HepG2 (cell line): ENCODE measurements around the gene STPG4. TPM values are rescaled to one million over a fixed set of nuclear protein-coding genes. Genes with fewer than 3 reads are reported as not detected.

Experiments
- ATAC-seq: fragments of 200-7000 bp; cut with Tn5 transposase; 3 replicates; pipeline ENCODE4 v1.9.1; 2020; ENCODE audit warnings: mild to moderate bottlenecking, moderate library complexity
- BruUV-seq: library from RNA; stranded (reverse); fragments of 400-500 nt; replicated peaks from 2 replicates; lab custom pipeline; 2021; lab: Mats Ljungman, UMichigan
- CTCF ChIA-PET: fragments of 300-600 bp; formaldehyde crosslinking; extraction: SDS; loops from one replicate; lab custom pipeline; 2021; ENCODE audit warnings: low total read pairs, inconsistent platforms, low intra/inter-chr PET ratio; lab: Yijun Ruan, JAX
- POLR2A ChIA-PET: fragments of 350-600 bp; sonication (Branson Sonifier 250); formaldehyde crosslinking; loops from one replicate; lab custom pipeline; 2020; ENCODE audit warnings: antibody characterized with exemption, inconsistent platforms; lab: Yijun Ruan, JAX
- DNase-seq: peaks from one replicate; pipeline ENCODE4 v3.0.0-alpha.2; 2015; ENCODE audit warnings: low spot score
- FAIRE-seq: peaks from 3 replicates; lab custom pipeline; 2011; peaks lifted over from hg19 to GRCh38; lab: Jason Lieb, UNC
- H2AFZ ChIP-seq: one replicate; pipeline ENCODE4 v1.6.1; 2011; ENCODE audit warnings: low read length, inconsistent platforms
- H3K27ac ChIP-seq: fragments of 300-600 bp; 3 replicates; pipeline ENCODE4 v1.8.0; 2011; ENCODE audit warnings: mixed run types, mild to moderate bottlenecking, mixed read lengths, low read length, inconsistent platforms; ENCODE audit not compliant: insufficient read depth; ENCODE audit errors: extremely low read length
- H3K27me3 ChIP-seq, 2 experiments: fragments of 200-600 bp in 1 of 2; 2 replicates in 1 of 2; 3 replicates in 1 of 2; pipeline versions ENCODE4 v1.6.0 to v1.8.0; 2011; ENCODE audit warnings: low read length in 2 of 2, mild to moderate bottlenecking in 2 of 2, moderate library complexity in 2 of 2, inconsistent platforms in 1 of 2; ENCODE audit not compliant: insufficient read depth in 2 of 2, control insufficient read depth in 1 of 2
- H3K36me3 ChIP-seq, 2 experiments: fragments of 200-600 bp in 1 of 2; replicated peaks in 1 of 2; 2 replicates in 1 of 2; 3 replicates in 1 of 2; pipeline versions ENCODE4 v1.5.1 to v1.8.0; 2011; ENCODE audit warnings: low read length in 2 of 2, inconsistent platforms in 1 of 2; ENCODE audit not compliant: insufficient read depth in 2 of 2, control insufficient read depth in 1 of 2
- H3K4me1 ChIP-seq: 2 replicates; pipeline ENCODE4 v1.5.1; 2012; ENCODE audit warnings: low read length, inconsistent platforms; ENCODE audit not compliant: insufficient read depth
- H3K4me2 ChIP-seq: 2 replicates; pipeline ENCODE4 v1.6.0; 2011; ENCODE audit warnings: low read depth, low read length, inconsistent platforms
- H3K4me3 ChIP-seq, 3 experiments: fragments of 200-600 bp in 1 of 3; sonication (generic), shearing (Covaris generic) in 1 of 3; replicated peaks in 1 of 3; 2 replicates each; pipeline ENCODE4 v1.5.1; 2011 to 2016; ENCODE audit warnings: low read length in 3 of 3, inconsistent platforms in 2 of 3, low read depth in 2 of 3, mild to moderate bottlenecking in 2 of 3, control low read depth in 1 of 3, mixed read lengths in 1 of 3; ENCODE audit not compliant: insufficient read depth in 1 of 3
- H3K79me2 ChIP-seq: one replicate; pipeline ENCODE4 v1.6.1; 2011; ENCODE audit warnings: low read length, inconsistent platforms; ENCODE audit not compliant: insufficient read depth
- H3K9ac ChIP-seq: 2 replicates; pipeline ENCODE4 v1.6.0; 2011; ENCODE audit warnings: mild to moderate bottlenecking, low read depth, low read length, inconsistent platforms; ENCODE audit not compliant: insufficient read depth
- H3K9me3 ChIP-seq: 2 replicates; pipeline ENCODE4 v1.5.1; 2012; ENCODE audit warnings: mild to moderate bottlenecking, low read length
- H4K20me1 ChIP-seq: 2 replicates; pipeline ENCODE4 v1.6.0; 2011; ENCODE audit warnings: inconsistent platforms, mild to moderate bottlenecking, low read length, moderate library complexity; ENCODE audit not compliant: insufficient read depth
- AGO2 ChIP-seq: fragments of 200-400 bp; formaldehyde crosslinking; optimal IDR thresholded peaks from 2 replicates; pipeline ENCODE3; 2017; ENCODE audit warnings: mild to moderate bottlenecking, low read depth, low read length, moderate library complexity
- GATAD2A ChIP-seq: IDR thresholded peaks from 2 replicates; pipeline ENCODE4 v1.6.1; 2016
- POLR2A ChIP-seq, 2 experiments: IDR thresholded peaks; 2 replicates each; pipeline ENCODE4 v1.6.1; 2011; ENCODE audit warnings: low read depth in 2 of 2, low read length in 2 of 2, mild to moderate bottlenecking in 1 of 2, moderate library complexity in 1 of 2; ENCODE audit not compliant: insufficient read depth in 1 of 2
- POLR2AphosphoS2 ChIP-seq: IDR thresholded peaks from 2 replicates; pipeline ENCODE4 v1.6.1; 2011; ENCODE audit warnings: low read depth, low read length, improper control_type of control experiment
- POLR2G ChIP-seq: fragments of 200-400 bp; formaldehyde crosslinking; IDR thresholded peaks from 2 replicates; pipeline ENCODE4 v1.6.1; 2018; ENCODE audit warnings: mild to moderate bottlenecking, low read depth, low read length, moderate library complexity
- RBFOX2 ChIP-seq: fragments of 200-400 bp; formaldehyde crosslinking; IDR thresholded peaks from 2 replicates; pipeline ENCODE4 v1.6.1; 2017; ENCODE audit warnings: low read depth, mild to moderate bottlenecking, low read length
- RBM22 ChIP-seq: fragments of 200-400 bp; formaldehyde crosslinking; optimal IDR thresholded peaks from 2 replicates; pipeline ENCODE3; 2017; ENCODE audit warnings: mild to moderate bottlenecking, low read length, moderate library complexity
- SIN3B ChIP-seq: fragments of 150-350 bp; IDR thresholded peaks from 2 replicates; pipeline ENCODE4 v1.6.1; 2014; ENCODE audit warnings: low read length
- U2AF2 ChIP-seq: fragments of 200-400 bp; formaldehyde crosslinking; IDR thresholded peaks from 2 replicates; pipeline ENCODE4 v1.6.1; 2017; ENCODE audit warnings: low read depth, mild to moderate bottlenecking, low read length
- ZNF331 ChIP-seq: sonication (generic); formaldehyde crosslinking; IDR thresholded peaks from 2 replicates; pipeline ENCODE4 v1.4.0; 2020; ENCODE audit warnings: missing genetic modification reagents
- ZNF333 ChIP-seq: sonication (generic); formaldehyde crosslinking; IDR thresholded peaks from 2 replicates; pipeline ENCODE4 v1.4.0; 2020; ENCODE audit warnings: mild to moderate bottlenecking, missing genetic modification reagents, borderline replicate concordance
- ZNF33A ChIP-seq: sonication (generic); formaldehyde crosslinking; IDR thresholded peaks from 2 replicates; pipeline ENCODE4 v1.5.1; 2020; ENCODE audit warnings: missing genetic modification reagents, mild to moderate bottlenecking, moderate library complexity, borderline replicate concordance
- ZNF430 ChIP-seq: sonication (generic); formaldehyde crosslinking; IDR thresholded peaks from 2 replicates; pipeline ENCODE4 v1.9.0; 2021; ENCODE audit warnings: mild to moderate bottlenecking, missing genetic modification reagents
- ZNF616 ChIP-seq: sonication (generic); formaldehyde crosslinking; IDR thresholded peaks from 2 replicates; pipeline ENCODE4 v1.5.0; 2020; ENCODE audit warnings: low read depth, mild to moderate bottlenecking, missing genetic modification reagents
- WGBS: methylation state at CpG from one replicate; pipeline ENCODE4 v1.1.6; 2017; ENCODE audit warnings: low lambda C conversion rate; 5-methylcytosine and 5-hydroxymethylcytosine counted together
- in situ Hi-C: cut with HindIII; loops from 2 replicates; pipeline ENCODE4 v1.10.0; 2017; ENCODE audit warnings: low pct_unique_long_range_greater_than_20kb; ENCODE audit not compliant: extremely low pct_ligation_motif_present
- intact Hi-C: fragments of 100-400 bp; cut with micrococcal nuclease; formaldehyde crosslinking; loops from one replicate; pipeline ENCODE4 v1.10.0; 2022; ENCODE audit not compliant: unreplicated experiment
- polyA plus RNA-seq, 8 experiments: library from polyadenylated mRNA; depleted of rRNA in 3 of 8; stranded (reverse) in 7 of 8; unstranded in 1 of 8; fragments of >200 nt; fragmentation: Illumina TruSeq in 4 of 8; extraction: Trizol in 4 of 8; gene quantifications; 2 replicates each; pipeline versions ENCODE4 v1.2.1 to v1.2.3, GENCODE V29; 2011 to 2016; ENCODE audit warnings: low read depth in 4 of 8, missing spikeins in 1 of 8, mixed read lengths in 1 of 8; ENCODE audit not compliant: insufficient read depth in 1 of 8
- total RNA-seq, 5 experiments: library from RNA; depleted of rRNA; stranded (reverse); fragments of >200 nt; fragmentation: Illumina TruSeq; extraction: Trizol; gene quantifications; 2 replicates each; pipeline ENCODE4 v1.2.3, GENCODE V29; 2016; ENCODE audit warnings: low read depth in 1 of 5
- TF ChIP-seq, protein P1 (sequence below): sonication (generic); formaldehyde crosslinking; IDR thresholded peaks from 2 replicates; pipeline ENCODE4 v1.4.0; 2020; ENCODE audit warnings: missing genetic modification reagents, mild to moderate bottlenecking, borderline replicate concordance

STPG4 gene
- total and polyA plus RNA-seq, 2 of the 13 experiments (the other 11 are each of a cell fraction or from before 2014, with no cell fraction given): 0.11 to 0.15 TPM

DNA sequence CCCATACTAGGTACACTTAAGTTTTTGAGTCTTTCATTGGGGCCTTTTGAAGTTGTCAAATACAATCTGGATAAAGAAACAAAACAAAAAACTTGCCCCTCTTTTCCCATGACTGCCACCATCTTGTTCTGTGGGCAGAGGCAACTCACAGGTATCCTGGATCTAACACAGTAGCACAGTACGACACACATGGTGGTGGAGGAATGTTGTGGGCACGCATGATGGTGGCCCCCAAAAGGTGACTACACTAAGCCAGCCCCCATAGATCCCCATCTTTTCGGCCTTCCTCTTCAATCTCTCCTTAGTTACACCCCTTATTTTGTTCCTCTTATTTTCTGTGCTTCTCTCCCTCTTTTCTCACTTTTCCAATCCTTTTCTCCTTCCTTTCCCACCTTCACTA is 4.5 kb upstream of the STPG4 start:
- Histone ChIP-seq H3K4me2 (no peak overlapping the region), H3K9me3 (no peaks in the 10 kb centered on the region), H3K27me3 (no peaks in the 10 kb centered on the region), H3K27ac (peak overlapping the region; percentile 7)
- CTCF ChIA-PET: no interaction called here
- 0 out of 4 replicates have a peak, but pooled peaks of 1 of the 2 experiments have one; percentile 39 for TF ChIP-seq POLR2A (IDR thresholded peaks at IDR 0.05; ENCODE audit: insufficient read depth in 1 of 2, low read depth in 2 of 2, low read length in 2 of 2)
- 0 out of 2 replicates have a peak, but pooled peaks have one; percentile 19 for TF ChIP-seq ZNF33A (CRISPR knock-in tag)
- TF ChIP-seq U2AF2: 0 out of 2 replicates have a peak, but pooled peaks have one; percentile 45
- TF ChIP-seq ZNF616 (CRISPR knock-in tag): no peak
- no peak for TF ChIP-seq ZNF333 (CRISPR knock-in tag)
- TF ChIP-seq, protein P1, sequence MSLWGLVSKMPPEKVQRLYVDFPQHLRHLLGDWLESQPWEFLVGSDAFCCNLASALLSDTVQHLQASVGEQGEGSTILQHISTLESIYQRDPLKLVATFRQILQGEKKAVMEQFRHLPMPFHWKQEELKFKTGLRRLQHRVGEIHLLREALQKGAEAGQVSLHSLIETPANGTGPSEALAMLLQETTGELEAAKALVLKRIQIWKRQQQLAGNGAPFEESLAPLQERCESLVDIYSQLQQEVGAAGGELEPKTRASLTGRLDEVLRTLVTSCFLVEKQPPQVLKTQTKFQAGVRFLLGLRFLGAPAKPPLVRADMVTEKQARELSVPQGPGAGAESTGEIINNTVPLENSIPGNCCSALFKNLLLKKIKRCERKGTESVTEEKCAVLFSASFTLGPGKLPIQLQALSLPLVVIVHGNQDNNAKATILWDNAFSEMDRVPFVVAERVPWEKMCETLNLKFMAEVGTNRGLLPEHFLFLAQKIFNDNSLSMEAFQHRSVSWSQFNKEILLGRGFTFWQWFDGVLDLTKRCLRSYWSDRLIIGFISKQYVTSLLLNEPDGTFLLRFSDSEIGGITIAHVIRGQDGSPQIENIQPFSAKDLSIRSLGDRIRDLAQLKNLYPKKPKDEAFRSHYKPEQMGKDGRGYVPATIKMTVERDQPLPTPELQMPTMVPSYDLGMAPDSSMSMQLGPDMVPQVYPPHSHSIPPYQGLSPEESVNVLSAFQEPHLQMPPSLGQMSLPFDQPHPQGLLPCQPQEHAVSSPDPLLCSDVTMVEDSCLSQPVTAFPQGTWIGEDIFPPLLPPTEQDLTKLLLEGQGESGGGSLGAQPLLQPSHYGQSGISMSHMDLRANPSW (CRISPR knock-in tag): 0 out of 2 replicates have a peak, but pooled peaks have one; percentile 26
- TF ChIP-seq POLR2G: peak; percentile 66
- no peak for TF ChIP-seq AGO2
- no peak for TF ChIP-seq ZNF331 (CRISPR knock-in tag)
- peak; percentile 100 for TF ChIP-seq RBM22
- TF ChIP-seq ZNF430: no peak
- TF ChIP-seq POLR2AphosphoS2: peak; percentile 71; the same call in 1 of the 2 replicates
- peak; percentile 35 for TF ChIP-seq RBFOX2
- TF ChIP-seq SIN3B: no peak
- no peak for TF ChIP-seq GATAD2A
- TF ChIP-seq, all 625 proteins: peak for 8
- DNase-seq (no peak), ATAC-seq (no peak), FAIRE-seq (no peak)
- intact Hi-C loops (loop anchor here (5.0 kb wide), 1 partner anchor 32 kb away; no protein-coding TSS in a partner anchor), in situ Hi-C loops (loop anchor here (5.0 kb wide), 1 partner anchor 122 kb away; no protein-coding TSS in a partner anchor)
- H2AFZ ChIP-seq: no peak overlapping the region
- no TSS peak for BruUV-seq
- H3K79me2 ChIP-seq: peaks cover 25% of the 10 kb centered on the region
- no peak overlapping the region for H3K9ac ChIP-seq
- peaks cover 31% of the 10 kb centered on the region for H4K20me1 ChIP-seq
- H3K36me3 ChIP-seq: peaks cover 11 to 53% of the 10 kb centered on the region in 2 experiments
- H3K4me3 ChIP-seq: no peak overlapping the region
- peaks cover 53% of the 10 kb centered on the region for H3K4me1 ChIP-seq
- 97% methylated on average over 3 of the region's 3 CpGs for WGBS
- POLR2A ChIA-PET: interaction anchor here (1.0 kb wide), 1 partner anchor 31 kb away, joined by 5 read pairs; no protein-coding TSS in a partner anchor
